ENCODE measurements around the gene ANXA11.
A peak's percentile ranks its signal among the peaks of the same experiment; 100 is the strongest.

DNA sequence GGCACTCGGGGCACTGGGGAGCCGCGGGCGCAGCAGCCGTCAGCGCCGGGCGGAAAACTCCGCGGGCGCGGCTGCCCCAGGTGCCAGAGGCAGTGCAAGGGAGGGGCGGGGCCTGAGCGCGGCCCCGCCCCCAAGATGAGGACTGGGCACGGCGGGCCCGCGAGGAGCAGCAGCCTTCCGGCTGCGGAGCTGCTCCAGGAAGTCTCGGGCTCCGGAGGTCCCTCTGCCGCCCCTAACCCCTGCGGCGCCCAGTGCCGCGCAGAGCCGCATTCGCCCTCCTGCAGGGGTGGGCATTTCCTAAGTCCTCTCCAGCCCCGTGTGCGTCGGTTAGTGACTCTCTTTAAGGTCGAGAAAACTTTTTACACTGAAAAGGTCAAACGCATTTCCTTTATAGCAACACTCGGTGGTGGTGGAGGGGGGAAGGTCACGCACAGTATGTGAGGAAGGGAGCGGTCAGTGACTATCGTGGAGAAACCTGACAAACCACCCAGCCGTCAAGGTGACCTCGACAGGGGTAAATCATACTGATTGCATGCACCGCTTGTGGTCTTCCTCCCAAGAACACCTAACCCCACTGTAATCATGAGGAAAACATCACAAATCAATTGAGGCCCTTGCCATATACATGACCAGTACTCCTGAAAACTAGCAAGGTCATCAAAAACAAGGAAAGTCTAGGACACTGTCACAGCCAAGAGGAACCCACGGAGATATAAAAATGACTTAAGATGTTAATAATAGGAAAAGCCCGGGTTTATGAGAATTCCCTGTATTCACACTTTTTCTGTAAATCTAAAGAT lies at the start of gene ANXA11:
- TF ChIP-seq, protein P1, sequence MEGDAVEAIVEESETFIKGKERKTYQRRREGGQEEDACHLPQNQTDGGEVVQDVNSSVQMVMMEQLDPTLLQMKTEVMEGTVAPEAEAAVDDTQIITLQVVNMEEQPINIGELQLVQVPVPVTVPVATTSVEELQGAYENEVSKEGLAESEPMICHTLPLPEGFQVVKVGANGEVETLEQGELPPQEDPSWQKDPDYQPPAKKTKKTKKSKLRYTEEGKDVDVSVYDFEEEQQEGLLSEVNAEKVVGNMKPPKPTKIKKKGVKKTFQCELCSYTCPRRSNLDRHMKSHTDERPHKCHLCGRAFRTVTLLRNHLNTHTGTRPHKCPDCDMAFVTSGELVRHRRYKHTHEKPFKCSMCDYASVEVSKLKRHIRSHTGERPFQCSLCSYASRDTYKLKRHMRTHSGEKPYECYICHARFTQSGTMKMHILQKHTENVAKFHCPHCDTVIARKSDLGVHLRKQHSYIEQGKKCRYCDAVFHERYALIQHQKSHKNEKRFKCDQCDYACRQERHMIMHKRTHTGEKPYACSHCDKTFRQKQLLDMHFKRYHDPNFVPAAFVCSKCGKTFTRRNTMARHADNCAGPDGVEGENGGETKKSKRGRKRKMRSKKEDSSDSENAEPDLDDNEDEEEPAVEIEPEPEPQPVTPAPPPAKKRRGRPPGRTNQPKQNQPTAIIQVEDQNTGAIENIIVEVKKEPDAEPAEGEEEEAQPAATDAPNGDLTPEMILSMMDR (IDR thresholded peaks at IDR 0.05) = peak in 1 of 4 experiments; percentile 7
- peak; percentile 98 for TF ChIP-seq POLR2A (IDR thresholded peaks at IDR 0.05)
- peak; percentile 89 for TF ChIP-seq POLR2AphosphoS5 (IDR thresholded peaks at IDR 0.05)

Measured in prostate gland (tissue), 2 donors.